Measurements from ENCODE around the gene GTF3C4.
"Not testable (repeated sequence)": the region's sequence is repeated elsewhere in the genome, so short reads cannot be mapped to it uniquely, and the experiment has no call there.

The GTF3C4 gene

DNA sequence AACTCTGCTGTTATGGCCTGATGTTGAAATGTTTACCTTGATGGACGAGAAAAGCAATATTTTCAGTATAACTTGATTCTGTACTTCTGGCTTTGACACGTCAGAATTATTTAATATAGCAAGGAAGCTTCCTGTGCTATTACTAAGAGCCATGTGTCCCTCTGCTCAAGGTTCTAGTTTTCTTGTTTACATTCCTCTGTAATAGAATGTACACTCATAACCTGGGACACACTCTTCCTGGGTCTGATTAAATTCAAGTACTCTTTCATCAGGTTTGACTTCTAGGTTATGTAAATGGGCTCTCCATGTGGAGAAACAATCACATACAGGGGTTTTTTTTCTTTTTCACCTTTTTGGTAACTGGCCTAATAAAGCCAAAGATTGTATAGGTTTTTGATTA, 33.1 kb downstream of the GTF3C4 start:
- no peak for DNase-seq
- TF ChIP-seq, protein P1, sequence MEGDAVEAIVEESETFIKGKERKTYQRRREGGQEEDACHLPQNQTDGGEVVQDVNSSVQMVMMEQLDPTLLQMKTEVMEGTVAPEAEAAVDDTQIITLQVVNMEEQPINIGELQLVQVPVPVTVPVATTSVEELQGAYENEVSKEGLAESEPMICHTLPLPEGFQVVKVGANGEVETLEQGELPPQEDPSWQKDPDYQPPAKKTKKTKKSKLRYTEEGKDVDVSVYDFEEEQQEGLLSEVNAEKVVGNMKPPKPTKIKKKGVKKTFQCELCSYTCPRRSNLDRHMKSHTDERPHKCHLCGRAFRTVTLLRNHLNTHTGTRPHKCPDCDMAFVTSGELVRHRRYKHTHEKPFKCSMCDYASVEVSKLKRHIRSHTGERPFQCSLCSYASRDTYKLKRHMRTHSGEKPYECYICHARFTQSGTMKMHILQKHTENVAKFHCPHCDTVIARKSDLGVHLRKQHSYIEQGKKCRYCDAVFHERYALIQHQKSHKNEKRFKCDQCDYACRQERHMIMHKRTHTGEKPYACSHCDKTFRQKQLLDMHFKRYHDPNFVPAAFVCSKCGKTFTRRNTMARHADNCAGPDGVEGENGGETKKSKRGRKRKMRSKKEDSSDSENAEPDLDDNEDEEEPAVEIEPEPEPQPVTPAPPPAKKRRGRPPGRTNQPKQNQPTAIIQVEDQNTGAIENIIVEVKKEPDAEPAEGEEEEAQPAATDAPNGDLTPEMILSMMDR (IDR thresholded peaks at IDR 0.05; ENCODE audit: low read depth, low read length, missing control alignments): no peak
- no peaks in the 10 kb centered on the region for H3K27me3 ChIP-seq (replicated peaks)
- in situ Hi-C loops (cut with HindIII; ENCODE audit: low pct_ligation_motif_present, low sequenced_read_pairs): no loop called here
- no peaks in the 10 kb centered on the region for H3K36me3 ChIP-seq (replicated peaks)
- H3K4me3 ChIP-seq (ENCODE audit: low read depth, low read length): no peak overlapping the region
- no peak overlapping the region for H3K27ac ChIP-seq

DNA sequence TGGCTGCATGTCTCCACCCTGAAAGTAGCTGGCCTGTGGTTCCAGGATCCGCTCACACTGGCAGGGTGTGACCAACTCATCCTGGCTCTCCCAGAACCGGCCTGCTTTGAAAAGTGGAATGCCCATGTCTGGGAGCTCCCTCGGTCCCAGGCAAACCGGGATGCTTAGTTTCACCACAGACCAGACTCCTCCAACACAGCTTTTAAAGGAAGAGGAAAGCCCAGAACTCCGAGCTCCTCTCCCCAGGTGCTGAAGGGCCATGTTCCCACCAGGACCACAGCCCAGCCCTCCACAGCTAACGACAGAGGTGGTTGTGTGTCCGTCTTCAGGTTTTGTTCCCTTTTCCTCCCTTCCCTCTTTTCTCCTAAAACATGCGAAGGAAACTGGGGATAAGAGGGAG, 38.0 kb downstream of the GTF3C4 start:
- in situ Hi-C loops (cut with HindIII; ENCODE audit: low pct_ligation_motif_present, low sequenced_read_pairs): no loop called here
- H3K27ac ChIP-seq: no peak overlapping the region
- no peaks in the 10 kb centered on the region for H3K36me3 ChIP-seq (replicated peaks)
- TF ChIP-seq, protein P1 (IDR thresholded peaks at IDR 0.05; ENCODE audit: low read depth, low read length, missing control alignments): no peak
- no peak overlapping the region for H3K4me3 ChIP-seq (ENCODE audit: low read depth, low read length)
- peaks cover 2% of the 10 kb centered on the region for H3K27me3 ChIP-seq (replicated peaks)
- no peak for DNase-seq

DNA sequence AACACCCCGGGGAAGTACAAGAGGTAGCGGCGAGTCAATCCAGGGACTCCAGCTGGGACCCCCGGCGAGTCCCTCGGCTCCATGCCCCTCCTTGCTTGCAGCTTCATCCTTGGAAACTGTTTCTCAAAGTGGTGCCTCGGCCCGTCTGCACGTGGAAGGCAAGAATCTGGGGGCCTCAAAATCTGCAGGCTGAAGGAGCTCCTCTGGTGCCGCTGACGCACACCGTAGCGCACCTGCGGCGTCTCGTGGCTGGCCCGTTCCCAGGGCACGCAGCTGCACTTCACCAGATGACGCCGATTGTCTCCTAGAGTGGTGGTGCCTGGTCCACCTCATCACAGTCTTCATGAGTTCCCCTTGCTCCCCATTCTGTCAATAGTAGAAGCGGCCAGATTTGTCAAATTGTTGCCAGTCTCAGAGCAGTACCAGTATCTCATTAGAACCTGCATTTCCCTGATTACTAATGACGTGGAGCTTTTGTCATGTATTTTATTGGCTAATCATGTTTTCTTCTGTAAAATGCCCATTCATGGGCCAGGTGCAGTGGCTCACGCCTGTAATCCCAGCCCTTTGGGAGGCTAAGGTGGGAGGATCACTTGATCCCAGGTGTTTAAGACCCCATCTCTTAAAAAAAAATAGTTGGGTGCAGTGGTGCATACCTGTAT, 38.6 kb downstream of the GTF3C4 start:
- DNase-seq: no peak
- Histone ChIP-seq H3K4me3 (ENCODE audit: low read depth, low read length) (no peak overlapping the region), H3K36me3 (replicated peaks) (no peaks in the 10 kb centered on the region), H3K27ac (no peak overlapping the region), H3K27me3 (replicated peaks) (peaks cover 2% of the 10 kb centered on the region)
- TF ChIP-seq, protein P1 (IDR thresholded peaks at IDR 0.05; ENCODE audit: low read depth, low read length, missing control alignments): no peak
- in situ Hi-C loops (cut with HindIII; ENCODE audit: low pct_ligation_motif_present, low sequenced_read_pairs): no loop called here

DNA sequence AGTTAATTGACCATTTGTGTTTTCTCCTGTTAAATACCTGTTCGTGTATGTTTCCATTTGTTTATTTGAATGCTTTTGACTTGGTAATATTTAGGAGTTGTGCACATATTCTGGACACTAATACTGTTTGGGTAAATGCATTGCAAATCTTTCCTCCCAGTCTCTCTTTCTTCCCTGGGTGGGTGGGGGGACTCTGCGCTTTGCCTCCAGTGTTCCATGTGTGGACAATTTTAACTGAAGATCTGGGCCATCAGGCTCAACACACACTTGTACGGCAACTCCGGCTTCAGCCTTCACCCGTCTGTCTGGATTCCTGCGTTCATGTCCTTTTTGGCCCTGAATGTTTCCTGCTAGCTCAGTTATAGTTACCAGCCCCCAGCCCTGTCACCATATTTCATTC, 40.1 kb downstream of the GTF3C4 start:
- in situ Hi-C loops (cut with HindIII; ENCODE audit: low pct_ligation_motif_present, low sequenced_read_pairs): no loop called here
- Histone ChIP-seq H3K27me3 (replicated peaks) (peaks cover 2% of the 10 kb centered on the region), H3K4me3 (ENCODE audit: low read depth, low read length) (no peak overlapping the region), H3K27ac (no peak overlapping the region), H3K36me3 (replicated peaks) (no peaks in the 10 kb centered on the region)
- no peak for DNase-seq
- TF ChIP-seq, protein P1 (IDR thresholded peaks at IDR 0.05; ENCODE audit: low read depth, low read length, missing control alignments): no peak

DNA sequence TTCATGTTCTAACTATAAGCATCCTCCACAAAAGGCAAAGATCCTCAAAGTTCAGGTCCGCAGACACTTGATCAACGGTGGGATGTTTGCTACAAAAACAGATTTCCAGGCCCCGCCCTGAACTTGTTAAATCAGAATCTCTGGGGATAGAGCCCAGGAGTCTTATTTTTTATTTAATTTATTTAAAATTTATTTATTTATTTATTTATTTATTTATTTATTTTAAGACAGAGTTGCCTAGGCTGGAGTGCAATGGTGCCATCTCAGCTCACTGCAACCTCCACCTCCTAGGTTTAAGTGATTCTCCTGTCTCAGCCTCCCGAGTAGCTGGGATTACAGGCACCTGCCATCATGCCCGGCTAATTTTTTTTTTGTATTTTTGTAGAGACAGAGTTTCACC, 40.9 kb downstream of the GTF3C4 start:
- H3K36me3 ChIP-seq (replicated peaks); H3K27me3 ChIP-seq (replicated peaks); DNase-seq; in situ Hi-C loops (cut with HindIII; ENCODE audit: low pct_ligation_motif_present, low sequenced_read_pairs); H3K4me3 ChIP-seq (ENCODE audit: low read depth, low read length); H3K27ac ChIP-seq: not testable (repeated sequence)

DNA sequence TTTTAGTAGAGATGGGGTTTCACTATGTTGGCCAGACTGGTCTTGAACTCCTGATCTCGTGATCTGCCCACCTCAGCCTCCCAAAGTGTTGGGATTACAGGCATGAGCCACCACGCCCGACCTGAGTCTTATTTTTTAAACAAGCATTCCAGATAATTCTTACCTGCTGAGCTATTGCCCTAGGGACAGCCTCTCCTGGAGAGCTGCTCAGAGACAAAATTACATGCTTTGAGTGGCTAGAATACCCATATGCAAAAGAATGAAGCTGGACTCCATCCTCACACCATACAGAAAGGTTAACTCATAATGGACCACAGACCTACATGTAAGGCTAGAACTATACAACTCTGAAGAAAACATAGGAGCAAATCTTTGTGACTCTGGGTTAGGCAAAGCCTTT, 41.6 kb downstream of the GTF3C4 start:
- no peaks in the 10 kb centered on the region for H3K36me3 ChIP-seq (replicated peaks)
- no peak overlapping the region for H3K4me3 ChIP-seq (ENCODE audit: low read depth, low read length)
- in situ Hi-C loops (cut with HindIII; ENCODE audit: low pct_ligation_motif_present, low sequenced_read_pairs): no loop called here
- TF ChIP-seq, protein P1 (IDR thresholded peaks at IDR 0.05; ENCODE audit: low read depth, low read length, missing control alignments): no peak
- H3K27me3 ChIP-seq (replicated peaks): peaks cover 2% of the 10 kb centered on the region
- no peak for DNase-seq
- H3K27ac ChIP-seq: no peak overlapping the region

Data from brain microvascular endothelial cell (primary cell).